GM12864 (cell line): ENCODE data around the gene POT1.
"Not testable (repeated sequence)": the region's sequence is repeated elsewhere in the genome, so short reads cannot be mapped to it uniquely, and the experiment has no call there.

Source experiments
- DNase-seq: peaks from one replicate; pipeline ENCODE4 v3.0.0-alpha.2; 2011; ENCODE audit warnings: low read depth
- H3K4me3 ChIP-seq: 2 replicates; pipeline ENCODE4 v1.5.1; 2011; ENCODE audit warnings: mild to moderate bottlenecking, low read depth, low read length, control low read depth
- CTCF ChIP-seq: IDR thresholded peaks from 2 replicates; pipeline ENCODE4 v1.5.1; 2011; ENCODE audit warnings: low read depth, mild to moderate bottlenecking, moderate library complexity, low read length, control low read depth, inconsistent platforms; ENCODE audit errors: missing control alignments

The POT1 gene, protein sequence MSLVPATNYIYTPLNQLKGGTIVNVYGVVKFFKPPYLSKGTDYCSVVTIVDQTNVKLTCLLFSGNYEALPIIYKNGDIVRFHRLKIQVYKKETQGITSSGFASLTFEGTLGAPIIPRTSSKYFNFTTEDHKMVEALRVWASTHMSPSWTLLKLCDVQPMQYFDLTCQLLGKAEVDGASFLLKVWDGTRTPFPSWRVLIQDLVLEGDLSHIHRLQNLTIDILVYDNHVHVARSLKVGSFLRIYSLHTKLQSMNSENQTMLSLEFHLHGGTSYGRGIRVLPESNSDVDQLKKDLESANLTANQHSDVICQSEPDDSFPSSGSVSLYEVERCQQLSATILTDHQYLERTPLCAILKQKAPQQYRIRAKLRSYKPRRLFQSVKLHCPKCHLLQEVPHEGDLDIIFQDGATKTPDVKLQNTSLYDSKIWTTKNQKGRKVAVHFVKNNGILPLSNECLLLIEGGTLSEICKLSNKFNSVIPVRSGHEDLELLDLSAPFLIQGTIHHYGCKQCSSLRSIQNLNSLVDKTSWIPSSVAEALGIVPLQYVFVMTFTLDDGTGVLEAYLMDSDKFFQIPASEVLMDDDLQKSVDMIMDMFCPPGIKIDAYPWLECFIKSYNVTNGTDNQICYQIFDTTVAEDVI

DNA sequence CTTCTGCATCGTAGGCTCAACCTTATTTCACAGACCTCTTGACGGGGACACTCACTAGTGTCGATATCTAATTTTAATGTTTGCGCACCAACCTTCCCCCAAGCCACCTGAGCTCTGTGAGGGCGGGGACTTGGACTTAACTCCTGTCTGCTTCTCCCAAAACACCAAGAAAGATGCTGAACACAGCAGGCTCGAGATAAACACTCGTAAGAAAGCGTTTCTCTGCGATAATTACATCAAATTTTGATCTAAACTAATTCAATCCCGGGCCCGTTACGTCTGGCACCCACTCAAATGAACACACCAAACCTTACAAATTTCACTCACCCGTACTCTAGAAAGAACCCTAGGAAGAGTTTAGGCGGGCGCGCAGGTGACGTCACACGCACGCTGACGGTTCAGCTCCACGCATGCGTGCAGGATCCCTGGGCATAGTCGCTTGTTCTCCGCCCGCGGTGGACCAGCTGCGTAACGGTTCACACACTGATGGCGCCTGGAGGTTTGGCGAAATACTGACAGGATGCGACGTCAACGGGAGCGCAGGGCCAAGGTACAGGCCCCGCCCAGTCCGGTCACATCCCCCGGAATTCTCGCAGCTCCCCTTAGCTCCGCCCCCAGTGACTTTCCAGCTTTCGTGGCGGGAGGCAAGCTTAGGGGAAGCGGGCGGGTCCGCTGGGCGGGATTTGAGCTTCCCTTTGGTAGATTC, at the start of gene POT1:
POT1 (minus strand) TSS at position 359 of the 706 bp plus-strand sequence. CDS start 32,652 bp downstream, outside the sequence.
- no peak for TF ChIP-seq CTCF
- DNase-seq, result peak; percentile 97
- peak within 1 kb of the TSS; percentile 59 for H3K4me3 ChIP-seq

GRCh38 chr7:124975131-124975530, 45.5 kb upstream of the POT1 start:
- not testable (repeated sequence) for DNase-seq, H3K4me3 ChIP-seq

- TF ChIP-seq CTCF, result no peak
- DNase-seq, result no peak
- no peak overlapping the region for H3K4me3 ChIP-seq
Measured at GRCh38 chr7:124965553-124965952, 35.9 kb upstream of the POT1 start.

DNA sequence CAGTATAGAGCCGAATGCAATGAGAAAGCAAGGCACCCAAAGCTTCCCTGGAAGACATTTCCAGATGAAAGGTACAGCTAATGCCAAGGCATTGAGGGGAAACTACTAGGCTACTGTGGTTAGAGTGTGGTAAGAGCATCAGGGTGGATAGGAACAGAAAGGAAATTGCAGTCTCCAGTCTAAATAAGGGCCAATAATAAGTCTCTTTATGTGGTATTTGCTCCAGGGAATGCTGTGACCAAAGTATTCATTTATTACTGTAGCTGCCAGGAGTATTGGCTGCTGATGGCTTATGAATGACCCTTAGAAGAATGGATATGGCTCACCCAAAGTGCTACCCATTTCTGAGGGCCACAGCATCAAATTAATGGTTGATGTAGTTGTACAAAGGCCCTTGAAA, 30.1 kb upstream of the POT1 start:
- TF ChIP-seq CTCF, result no peak
- no peak for DNase-seq
- no peak overlapping the region for H3K4me3 ChIP-seq

DNA sequence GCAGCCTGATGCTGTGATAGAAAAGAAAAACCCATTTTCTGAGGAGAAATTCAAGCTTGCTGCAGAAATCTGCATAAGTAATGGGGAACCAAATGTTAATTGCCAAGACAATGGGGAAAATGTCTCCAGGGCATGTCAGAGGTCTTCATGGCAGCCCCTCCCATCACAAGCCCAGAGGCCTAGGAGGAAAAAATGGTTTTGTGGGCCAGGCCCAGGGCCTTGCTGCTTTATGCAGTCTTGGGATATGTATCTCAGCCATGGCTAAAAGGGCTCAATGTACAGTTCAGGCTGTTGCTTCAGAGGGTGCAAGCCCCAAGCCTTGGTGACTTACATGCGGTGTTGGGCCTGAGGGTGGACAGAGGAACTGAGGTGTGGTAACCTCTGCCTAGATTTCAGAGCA, 28.3 kb upstream of the POT1 start:
- not testable (repeated sequence) for H3K4me3 ChIP-seq, DNase-seq

DNA sequence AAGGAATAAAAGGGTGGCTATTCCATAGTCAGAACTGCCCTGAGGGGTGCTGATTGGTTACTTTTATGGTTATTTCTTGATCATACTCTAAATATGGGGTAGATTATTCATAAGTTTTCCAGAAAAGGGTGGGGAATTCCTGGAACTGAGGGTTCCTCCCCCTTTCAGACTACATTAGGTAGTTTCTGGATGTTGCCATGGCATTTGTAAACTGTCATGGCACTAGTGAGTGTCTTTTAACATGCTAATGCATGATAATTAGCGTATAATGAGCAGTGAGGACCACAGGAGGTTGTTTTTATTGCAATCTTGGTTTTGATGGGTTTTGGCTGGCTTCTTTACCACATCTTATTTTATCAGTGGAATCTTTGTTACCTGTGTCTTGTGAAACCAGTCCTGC, 26.5 kb upstream of the POT1 start:
- H3K4me3 ChIP-seq, result no peak overlapping the region
- DNase-seq, result no peak
- TF ChIP-seq CTCF, result no peak

DNA sequence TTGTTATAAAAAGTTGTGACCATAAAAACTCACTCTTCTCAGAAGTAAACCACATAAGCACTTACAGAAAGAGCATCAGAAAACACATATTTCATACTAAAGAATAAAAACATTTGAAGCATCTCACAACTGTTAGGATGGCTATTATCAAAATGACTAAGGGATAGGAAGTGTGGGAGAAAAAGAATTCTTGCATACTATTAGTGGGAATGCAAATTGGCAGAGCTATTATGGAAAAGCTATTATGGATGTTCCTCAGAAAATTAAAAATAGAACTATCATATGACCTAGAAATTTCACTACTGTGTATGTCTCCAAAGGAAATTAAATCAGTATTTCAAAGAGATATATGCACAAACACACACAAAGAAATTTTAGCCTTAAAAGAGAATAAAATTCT, 25.2 kb upstream of the POT1 start:
- no peak for DNase-seq
- no peak overlapping the region for H3K4me3 ChIP-seq
- TF ChIP-seq CTCF, result no peak

DNA sequence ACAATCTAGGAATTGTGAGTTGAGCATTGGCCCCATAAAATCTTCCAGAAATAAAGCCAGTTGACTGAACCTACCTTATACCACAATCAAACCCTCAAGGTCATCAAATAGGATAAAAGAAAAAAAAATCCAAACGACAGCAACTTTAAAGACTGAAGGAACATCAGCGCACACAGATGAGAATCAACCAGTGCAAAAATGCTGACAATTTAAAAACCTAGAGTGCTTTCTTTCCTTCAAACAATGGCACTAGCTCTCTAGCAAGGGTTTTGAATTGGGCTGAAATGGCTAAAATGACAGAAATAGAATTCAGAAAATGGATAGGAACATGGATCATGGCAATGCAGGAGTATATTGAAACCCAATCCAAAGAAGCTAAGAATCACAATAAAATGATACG, 16.1 kb upstream of the POT1 start:
- DNase-seq, result no peak
- no peak for TF ChIP-seq CTCF
- H3K4me3 ChIP-seq, result no peak overlapping the region
